ENCODE measurements around the gene DLD. TPM values are rescaled to one million over a fixed set of nuclear protein-coding genes. Genes with fewer than 3 reads are reported as not detected.

DLD gene
- polyA plus RNA-seq, 2 of the 4 experiments (the other 2 are of a cell fraction): 129 to 179 TPM

DNA sequence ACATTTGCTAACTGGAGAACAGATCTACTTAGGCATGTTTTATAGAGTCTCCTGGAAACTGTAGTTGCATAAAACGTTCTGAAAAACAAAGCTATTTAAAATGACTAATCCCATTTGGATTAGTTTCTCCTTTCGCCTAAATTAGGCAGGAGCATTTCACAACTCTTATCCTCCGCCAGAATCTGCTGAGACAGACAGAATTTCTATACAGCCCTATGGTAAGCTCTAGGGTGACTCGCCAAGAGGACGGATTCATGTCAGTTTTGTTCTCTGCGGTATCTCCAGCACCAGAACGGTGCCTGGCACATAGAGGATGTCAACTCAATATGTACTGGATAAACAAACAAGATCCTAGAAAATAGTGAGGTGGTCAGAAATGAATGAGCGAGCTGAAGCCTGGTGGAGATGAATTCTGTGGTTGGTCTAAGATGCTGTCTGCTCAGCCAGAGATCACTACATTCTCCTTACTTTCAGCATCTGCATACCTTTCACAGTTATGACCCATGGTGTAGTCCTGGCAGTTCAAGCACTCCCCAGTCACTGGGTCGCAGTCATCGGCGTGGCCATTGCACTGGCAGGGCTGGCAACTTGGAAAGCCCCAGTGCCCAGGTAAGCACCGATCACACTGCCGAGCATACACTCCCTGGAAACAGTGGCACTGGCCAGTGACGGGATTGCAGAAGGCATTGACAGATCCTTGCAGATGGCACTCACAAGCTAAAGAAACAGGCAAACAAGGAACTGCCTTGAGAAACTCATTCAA is 68.0 kb downstream of the DLD start:
- ATAC-seq (peak in 1 of 2 experiments; percentile 21; a peak in 1 of 6 replicates), FAIRE-seq (no peak), DNase-seq (ENCODE audit: low read depth in 1 of 2, low spot score in 1 of 2) (no peak)

DNA sequence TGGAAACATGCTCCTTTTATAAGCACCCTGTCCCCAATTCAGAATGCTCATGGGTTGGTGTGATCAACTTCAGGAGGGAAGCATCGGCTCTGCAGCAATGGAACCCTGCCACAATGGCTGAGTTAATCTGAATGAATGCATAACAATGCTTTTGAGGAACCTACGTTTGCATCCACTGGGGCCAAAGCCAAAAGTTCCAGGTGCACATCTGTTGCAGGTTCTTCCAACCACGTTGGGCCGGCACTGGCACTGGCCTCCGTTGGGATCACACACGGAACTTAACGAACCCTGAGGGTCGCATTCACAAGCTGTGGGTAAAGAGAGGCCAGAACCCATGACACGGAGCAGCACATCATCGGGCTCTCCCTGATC is 68.5 kb downstream of the DLD start:
- no peak overlapping the region for H3K27ac ChIP-seq
- no peaks in the 10 kb centered on the region for H3K9me3 ChIP-seq
- WGBS (ENCODE audit: missing lambda C conversion rate): 96% methylated on average over 10 of the region's 10 CpGs
- DNase-seq (ENCODE audit: low read depth in 1 of 2, low spot score in 1 of 2): no peak
- ChIA-PET CTCF (interaction anchor here (1.9 kb wide), 1 partner anchor 186 kb away, joined by 6 read pairs; no protein-coding TSS in a partner anchor), POLR2A (no interaction called here)
- H3K4me1 ChIP-seq: no peaks in the 10 kb centered on the region; the same call in 2 of the 3 replicates
- H3K4me3 ChIP-seq: no peak overlapping the region
- no peak for TF ChIP-seq CBX8 (IDR thresholded peaks at IDR 0.05)
- TF ChIP-seq ZNF302 (CRISPR knock-in tag; IDR thresholded peaks at IDR 0.05): no peak
- TF ChIP-seq EHF (CRISPR knock-in tag; IDR thresholded peaks at IDR 0.05): no peak
- no peak for TF ChIP-seq NPAS2 (CRISPR knock-in tag; IDR thresholded peaks at IDR 0.05; ENCODE audit: borderline replicate concordance)
- no peak for TF ChIP-seq JUN (IDR thresholded peaks at IDR 0.05)
- no peak for TF ChIP-seq CHD4 (IDR thresholded peaks at IDR 0.05; ENCODE audit: borderline replicate concordance)
- TF ChIP-seq MAZ (IDR thresholded peaks at IDR 0.05; ENCODE audit: borderline replicate concordance, low read depth, low read length): no peak
- TF ChIP-seq POLR2A (IDR thresholded peaks at IDR 0.05; ENCODE audit: low read length): no peak
- TF ChIP-seq MAFK (IDR thresholded peaks at IDR 0.05; ENCODE audit: partially characterized antibody): no peak
- no peak for TF ChIP-seq KDM5A (IDR thresholded peaks at IDR 0.05)
- no peak overlapping the region for H3K4me2 ChIP-seq
- FAIRE-seq: no peak
- no peak for ATAC-seq

More for the DNA sequence above, 68.0 kb downstream of the DLD start:
- TF ChIP-seq MAFK (IDR thresholded peaks at IDR 0.05; ENCODE audit: partially characterized antibody): peak; percentile 60
- TF ChIP-seq, protein P1, sequence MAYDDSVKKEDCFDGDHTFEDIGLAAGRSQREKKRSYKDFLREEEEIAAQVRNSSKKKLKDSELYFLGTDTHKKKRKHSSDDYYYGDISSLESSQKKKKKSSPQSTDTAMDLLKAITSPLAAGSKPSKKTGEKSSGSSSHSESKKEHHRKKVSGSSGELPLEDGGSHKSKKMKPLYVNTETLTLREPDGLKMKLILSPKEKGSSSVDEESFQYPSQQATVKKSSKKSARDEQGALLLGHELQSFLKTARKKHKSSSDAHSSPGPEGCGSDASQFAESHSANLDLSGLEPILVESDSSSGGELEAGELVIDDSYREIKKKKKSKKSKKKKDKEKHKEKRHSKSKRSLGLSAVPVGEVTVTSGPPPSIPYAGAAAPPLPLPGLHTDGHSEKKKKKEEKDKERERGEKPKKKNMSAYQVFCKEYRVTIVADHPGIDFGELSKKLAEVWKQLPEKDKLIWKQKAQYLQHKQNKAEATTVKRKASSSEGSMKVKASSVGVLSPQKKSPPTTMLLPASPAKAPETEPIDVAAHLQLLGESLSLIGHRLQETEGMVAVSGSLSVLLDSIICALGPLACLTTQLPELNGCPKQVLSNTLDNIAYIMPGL (CRISPR knock-in tag; IDR thresholded peaks at IDR 0.05; ENCODE audit: borderline replicate concordance): no peak
- no peak overlapping the region for H3K27ac ChIP-seq
- H3K4me2 ChIP-seq: no peak overlapping the region
- ChIA-PET CTCF (interaction anchor here (0.6 to 1.9 kb wide), 4 partner anchors 8 to 1873 kb away, joined by 3 to 6 read pairs (median 4); no protein-coding TSS in a partner anchor), POLR2A (no interaction called here)
- H3K4me1 ChIP-seq: peaks cover 5% of the 10 kb centered on the region
- H3K4me3 ChIP-seq: no peak overlapping the region
- WGBS (ENCODE audit: missing lambda C conversion rate): 89% methylated on average over 14 of the region's 14 CpGs
- no peaks in the 10 kb centered on the region for H3K9me3 ChIP-seq

DNA sequence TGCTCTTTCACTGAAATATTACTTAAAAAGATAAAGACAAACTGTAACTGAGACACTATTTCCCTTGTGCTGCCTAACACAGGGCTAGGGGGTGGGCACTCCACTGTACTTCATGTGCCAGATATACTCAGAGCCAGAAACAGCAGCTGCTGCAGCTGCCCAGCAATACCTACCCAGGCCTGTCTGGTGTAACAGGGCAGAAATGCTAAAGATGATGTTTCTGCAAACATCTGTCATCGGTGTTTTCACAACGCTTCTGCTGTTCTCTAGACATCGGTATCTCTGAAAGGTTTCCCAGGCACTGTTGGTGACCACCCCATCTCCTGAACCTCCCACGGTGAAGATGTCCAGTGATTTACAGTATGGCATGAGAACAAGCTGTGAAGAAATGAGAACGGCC is 69.3 kb downstream of the DLD start:
- Histone ChIP-seq H3K4me1 (no peaks in the 10 kb centered on the region), H3K4me3 (no peak overlapping the region), H3K4me2 (no peak overlapping the region), H3K9me3 (no peaks in the 10 kb centered on the region), H3K27ac (no peak overlapping the region)
- TF ChIP-seq, protein P2, sequence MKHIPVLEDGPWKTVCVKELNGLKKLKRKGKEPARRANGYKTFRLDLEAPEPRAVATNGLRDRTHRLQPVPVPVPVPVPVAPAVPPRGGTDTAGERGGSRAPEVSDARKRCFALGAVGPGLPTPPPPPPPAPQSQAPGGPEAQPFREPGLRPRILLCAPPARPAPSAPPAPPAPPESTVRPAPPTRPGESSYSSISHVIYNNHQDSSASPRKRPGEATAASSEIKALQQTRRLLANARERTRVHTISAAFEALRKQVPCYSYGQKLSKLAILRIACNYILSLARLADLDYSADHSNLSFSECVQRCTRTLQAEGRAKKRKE (CRISPR knock-in tag; IDR thresholded peaks at IDR 0.05; ENCODE audit: low read depth): no peak
- TF ChIP-seq, protein P3, sequence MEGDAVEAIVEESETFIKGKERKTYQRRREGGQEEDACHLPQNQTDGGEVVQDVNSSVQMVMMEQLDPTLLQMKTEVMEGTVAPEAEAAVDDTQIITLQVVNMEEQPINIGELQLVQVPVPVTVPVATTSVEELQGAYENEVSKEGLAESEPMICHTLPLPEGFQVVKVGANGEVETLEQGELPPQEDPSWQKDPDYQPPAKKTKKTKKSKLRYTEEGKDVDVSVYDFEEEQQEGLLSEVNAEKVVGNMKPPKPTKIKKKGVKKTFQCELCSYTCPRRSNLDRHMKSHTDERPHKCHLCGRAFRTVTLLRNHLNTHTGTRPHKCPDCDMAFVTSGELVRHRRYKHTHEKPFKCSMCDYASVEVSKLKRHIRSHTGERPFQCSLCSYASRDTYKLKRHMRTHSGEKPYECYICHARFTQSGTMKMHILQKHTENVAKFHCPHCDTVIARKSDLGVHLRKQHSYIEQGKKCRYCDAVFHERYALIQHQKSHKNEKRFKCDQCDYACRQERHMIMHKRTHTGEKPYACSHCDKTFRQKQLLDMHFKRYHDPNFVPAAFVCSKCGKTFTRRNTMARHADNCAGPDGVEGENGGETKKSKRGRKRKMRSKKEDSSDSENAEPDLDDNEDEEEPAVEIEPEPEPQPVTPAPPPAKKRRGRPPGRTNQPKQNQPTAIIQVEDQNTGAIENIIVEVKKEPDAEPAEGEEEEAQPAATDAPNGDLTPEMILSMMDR (IDR thresholded peaks at IDR 0.05): no peak
- no peak for TF ChIP-seq FOXS1 (CRISPR knock-in tag; IDR thresholded peaks at IDR 0.05)
- TF ChIP-seq, protein P1 (CRISPR knock-in tag; IDR thresholded peaks at IDR 0.05; ENCODE audit: borderline replicate concordance): no peak
- TF ChIP-seq, protein P4, sequence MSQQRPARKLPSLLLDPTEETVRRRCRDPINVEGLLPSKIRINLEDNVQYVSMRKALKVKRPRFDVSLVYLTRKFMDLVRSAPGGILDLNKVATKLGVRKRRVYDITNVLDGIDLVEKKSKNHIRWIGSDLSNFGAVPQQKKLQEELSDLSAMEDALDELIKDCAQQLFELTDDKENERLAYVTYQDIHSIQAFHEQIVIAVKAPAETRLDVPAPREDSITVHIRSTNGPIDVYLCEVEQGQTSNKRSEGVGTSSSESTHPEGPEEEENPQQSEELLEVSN (IDR thresholded peaks at IDR 0.05; ENCODE audit: borderline replicate concordance, low read depth): no peak
- no peak for TF ChIP-seq EP300 (IDR thresholded peaks at IDR 0.05)
- TF ChIP-seq, protein P5, sequence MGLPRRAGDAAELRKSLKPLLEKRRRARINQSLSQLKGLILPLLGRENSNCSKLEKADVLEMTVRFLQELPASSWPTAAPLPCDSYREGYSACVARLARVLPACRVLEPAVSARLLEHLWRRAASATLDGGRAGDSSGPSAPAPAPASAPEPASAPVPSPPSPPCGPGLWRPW (IDR thresholded peaks at IDR 0.05): no peak
- no peak for TF ChIP-seq FOSB (CRISPR knock-in tag; IDR thresholded peaks at IDR 0.05)
- no peak for TF ChIP-seq NFE2L2 (conservative IDR thresholded peaks at IDR 0.05; ENCODE audit: low read length)
- no peak for TF ChIP-seq KDM5A (IDR thresholded peaks at IDR 0.05)
- TF ChIP-seq, protein P6, sequence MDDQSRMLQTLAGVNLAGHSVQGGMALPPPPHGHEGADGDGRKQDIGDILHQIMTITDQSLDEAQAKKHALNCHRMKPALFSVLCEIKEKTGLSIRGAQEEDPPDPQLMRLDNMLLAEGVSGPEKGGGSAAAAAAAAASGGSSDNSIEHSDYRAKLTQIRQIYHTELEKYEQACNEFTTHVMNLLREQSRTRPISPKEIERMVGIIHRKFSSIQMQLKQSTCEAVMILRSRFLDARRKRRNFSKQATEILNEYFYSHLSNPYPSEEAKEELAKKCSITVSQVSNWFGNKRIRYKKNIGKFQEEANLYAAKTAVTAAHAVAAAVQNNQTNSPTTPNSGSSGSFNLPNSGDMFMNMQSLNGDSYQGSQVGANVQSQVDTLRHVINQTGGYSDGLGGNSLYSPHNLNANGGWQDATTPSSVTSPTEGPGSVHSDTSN (IDR thresholded peaks at IDR 0.05): no peak
- TF ChIP-seq GATA3 (IDR thresholded peaks at IDR 0.05; ENCODE audit: borderline replicate concordance): no peak
- no peak for TF ChIP-seq NPAS2 (CRISPR knock-in tag; IDR thresholded peaks at IDR 0.05; ENCODE audit: borderline replicate concordance)
- no peak for TF ChIP-seq RARB (CRISPR knock-in tag; IDR thresholded peaks at IDR 0.05)
- TF ChIP-seq SREBF2 (IDR thresholded peaks at IDR 0.05): no peak
- no peak for DNase-seq (ENCODE audit: low read depth in 1 of 2, low spot score in 1 of 2)
- ATAC-seq: no peak
- FAIRE-seq: no peak
- ChIA-PET POLR2A (no interaction called here), CTCF (interaction anchor here (1.8 kb wide), 1 partner anchor 22 kb away, joined by 5 read pairs; no protein-coding TSS in a partner anchor)
- 91% methylated on average over 5 of the region's 5 CpGs for WGBS (ENCODE audit: missing lambda C conversion rate)
